ENCODE results near the gene ZBED2. TPM values are rescaled to one million over a fixed set of nuclear protein-coding genes. Genes with fewer than 3 reads are reported as not detected.

The ZBED2 gene, protein sequence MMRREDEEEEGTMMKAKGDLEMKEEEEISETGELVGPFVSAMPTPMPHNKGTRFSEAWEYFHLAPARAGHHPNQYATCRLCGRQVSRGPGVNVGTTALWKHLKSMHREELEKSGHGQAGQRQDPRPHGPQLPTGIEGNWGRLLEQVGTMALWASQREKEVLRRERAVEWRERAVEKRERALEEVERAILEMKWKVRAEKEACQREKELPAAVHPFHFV
- total RNA-seq (2022; extraction: Qiagen RNA extraction), result 0.14 to 0.24 TPM (median 0.18 TPM) in 5 replicates

DNA sequence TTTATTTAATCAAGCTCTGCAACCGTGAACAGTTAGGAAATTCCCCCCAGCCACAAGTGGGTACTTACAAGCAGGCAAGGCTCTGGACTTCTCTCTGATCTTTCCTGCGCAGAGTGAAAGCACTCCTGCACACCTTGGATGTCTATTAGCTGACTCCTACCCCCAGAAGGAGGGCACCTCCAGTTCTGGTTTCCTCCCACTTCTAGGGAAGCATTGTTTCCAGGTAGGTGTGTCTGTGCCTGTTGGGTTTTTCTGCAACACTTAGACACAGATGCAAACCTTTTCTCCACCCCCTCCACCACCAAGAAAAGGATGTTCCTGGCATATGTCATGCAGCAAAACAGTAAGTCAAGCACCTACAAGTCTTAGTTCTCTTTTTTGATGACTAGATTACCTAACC, at the start of gene ZBED2:
Gene ZBED2 (minus strand): TSS at position 115 of the 400 bp plus-strand sequence. CDS start 1,145 bp downstream, outside the sequence.

Other genes starting within 250 kb of the ZBED2 start
- not detected in 5 replicates for gene CD96, start 53.1 kb downstream of the ZBED2 start, total RNA-seq (2022; extraction: Qiagen RNA extraction)
- 5.0 to 7.3 TPM (median 6.8 TPM) in 5 replicates for gene PLCXD2, start 79.3 kb upstream of the ZBED2 start, total RNA-seq (2022; extraction: Qiagen RNA extraction)

All from A549 treated with AZD2906 at 1 μM for 4 hours (cell line).